ENCODE results near the gene CT45A7.
"Not testable (repeated sequence)": the region's sequence is repeated elsewhere in the genome, so short reads cannot be mapped to it uniquely, and the experiment has no call there.

Gene CT45A7

GRCh38 chrX:135837180-135837579 lies at the start of gene CT45A7:
Gene CT45A7, minus strand, starts transcription at chrX:135837280. Its CDS starts 3,747 bp downstream, at chrX:135833533.
- DNase-seq = not testable (repeated sequence)

- DNase-seq = not testable (repeated sequence)
Measured at GRCh38 chrX:135882741-135883140, 45.7 kb upstream of the CT45A7 start.

GRCh38 chrX:135871712-135872111 lies 34.6 kb upstream of the CT45A7 start, which contains the start of gene CT45A9:
Gene CT45A9, minus strand, starts transcription at chrX:135871812. Its CDS starts 3,751 bp downstream, at chrX:135868061.
- DNase-seq = not testable (repeated sequence)

GRCh38 chrX:135854438-135854837 lies 17.4 kb upstream of the CT45A7 start, which contains the start of gene CT45A8:
Gene CT45A8, minus strand, starts transcription at chrX:135854538. Its CDS starts 3,755 bp downstream, at chrX:135850783.
- not testable (repeated sequence) for DNase-seq

- not testable (repeated sequence) for DNase-seq
Measured at GRCh38 chrX:135819912-135820311, 17.2 kb downstream of the CT45A7 start, which contains the start of gene CT45A2. Gene CT45A2, minus strand, starts transcription at chrX:135820012. Its CDS starts 3,747 bp downstream, at chrX:135816265.

- not testable (repeated sequence) for DNase-seq
Measured at GRCh38 chrX:135802687-135803086, 34.4 kb downstream of the CT45A7 start, which contains the start of gene CT45A6. Gene CT45A6, minus strand, starts transcription at chrX:135802787. Its CDS starts 3,794 bp downstream, at chrX:135798993.

- not testable (repeated sequence) for DNase-seq
Measured at GRCh38 chrX:135785403-135785802, 51.7 kb downstream of the CT45A7 start, which contains the start of gene CT45A5. Gene CT45A5, minus strand, starts transcription at chrX:135785503. Its CDS starts 3,774 bp downstream, at chrX:135781729.
